ACHN (cell line): Measurements from ENCODE around the gene HMGCL.
A peak's percentile ranks its signal among the peaks of the same experiment; 100 is the strongest.
"Not testable (repeated sequence)": the region's sequence is repeated elsewhere in the genome, so short reads cannot be mapped to it uniquely, and the experiment has no call there.

ENCODE experiments used
- DNase-seq: peaks from one replicate; pipeline ENCODE4 v3.0.0-alpha.2; 2015
- in situ Hi-C: cut with HindIII; loops from 2 replicates; pipeline ENCODE4 v1.10.0; 2017; ENCODE audit warnings: low sequenced_read_pairs, low pct_ligation_motif_present, low pct_unique_long_range_greater_than_20kb

Gene HMGCL

DNA sequence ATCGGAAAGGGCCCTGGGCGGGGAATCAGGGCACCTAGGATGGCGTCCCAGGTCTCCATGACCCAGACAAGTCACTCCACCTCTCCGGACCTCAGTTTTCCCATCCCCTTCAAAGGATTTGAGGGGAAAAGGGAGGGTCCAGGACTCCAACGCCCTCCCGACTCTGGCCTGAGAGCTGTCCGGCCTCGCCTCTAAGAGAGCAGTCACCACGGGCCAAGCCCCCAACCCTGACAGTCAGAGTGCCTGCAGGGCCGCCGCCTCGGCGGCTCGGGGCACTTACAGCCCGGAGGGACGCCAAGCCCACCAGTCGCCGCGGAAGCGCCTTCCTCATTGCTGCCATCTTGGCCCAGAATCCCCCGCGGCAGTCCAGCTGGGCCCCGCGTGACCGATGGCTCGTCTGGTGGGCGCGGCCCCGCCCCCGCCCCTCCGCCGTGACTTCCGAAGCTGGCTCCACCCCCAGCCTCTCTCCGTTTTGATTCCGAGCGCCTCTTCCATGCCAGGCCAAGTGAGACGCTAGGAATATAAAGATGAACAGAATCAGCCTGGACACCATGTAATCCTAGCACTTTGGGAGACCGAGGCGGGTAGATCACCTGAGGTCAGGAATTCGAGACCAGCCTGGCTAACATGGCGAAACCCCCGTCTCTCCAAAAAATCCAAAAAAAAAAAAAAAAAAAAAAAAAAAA lies at the start of gene HMGCL:
TSS of gene HMGCL (minus strand) at position 354 of the 686 bp plus-strand sequence. CDS start at position 340, 14 bp downstream.
- peak; percentile 88 for DNase-seq
- in situ Hi-C loops, result no loop called here

DNA sequence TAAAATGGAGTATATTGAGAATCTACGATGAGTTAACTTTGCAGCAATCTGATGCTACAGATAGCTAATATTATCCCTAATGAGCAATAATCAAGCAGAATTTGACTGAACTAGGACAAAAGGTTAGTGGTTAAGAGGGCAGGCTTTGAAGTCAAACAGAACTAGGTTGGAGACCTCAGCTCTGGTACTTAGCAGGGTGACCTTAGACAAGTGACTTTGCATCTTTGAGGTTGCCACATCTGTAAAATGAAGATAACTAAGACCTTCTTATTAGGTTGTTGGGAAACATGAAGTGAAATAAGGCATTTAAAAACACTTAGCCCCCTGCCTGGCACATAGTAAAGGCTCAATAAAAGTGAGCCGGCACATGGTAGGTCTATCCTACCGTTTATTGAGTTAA lies 47.2 kb upstream of the HMGCL start:
- DNase-seq, result no peak
- in situ Hi-C loops, result no loop called here

DNA sequence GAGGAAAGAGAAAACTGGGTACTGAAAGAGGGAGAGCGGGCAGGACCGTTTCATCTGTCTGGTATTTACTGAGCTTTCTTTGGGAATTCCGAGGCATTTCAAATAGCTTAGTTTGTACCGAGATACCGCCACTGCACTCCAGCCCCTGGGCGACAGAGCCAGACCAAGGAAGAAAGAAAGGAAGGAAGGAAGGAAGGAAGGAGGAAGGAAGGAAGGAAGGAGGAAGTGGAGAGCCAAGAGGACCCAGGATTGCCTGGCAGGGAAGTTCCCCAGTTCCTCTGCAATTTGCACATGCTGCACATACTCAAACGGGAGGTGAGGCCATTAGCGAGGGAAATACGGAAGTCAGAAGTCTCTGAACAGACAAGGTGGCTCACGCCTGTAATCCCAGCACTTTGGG lies 43.8 kb upstream of the HMGCL start:
- no peak for DNase-seq
- in situ Hi-C loops, result no loop called here

DNA sequence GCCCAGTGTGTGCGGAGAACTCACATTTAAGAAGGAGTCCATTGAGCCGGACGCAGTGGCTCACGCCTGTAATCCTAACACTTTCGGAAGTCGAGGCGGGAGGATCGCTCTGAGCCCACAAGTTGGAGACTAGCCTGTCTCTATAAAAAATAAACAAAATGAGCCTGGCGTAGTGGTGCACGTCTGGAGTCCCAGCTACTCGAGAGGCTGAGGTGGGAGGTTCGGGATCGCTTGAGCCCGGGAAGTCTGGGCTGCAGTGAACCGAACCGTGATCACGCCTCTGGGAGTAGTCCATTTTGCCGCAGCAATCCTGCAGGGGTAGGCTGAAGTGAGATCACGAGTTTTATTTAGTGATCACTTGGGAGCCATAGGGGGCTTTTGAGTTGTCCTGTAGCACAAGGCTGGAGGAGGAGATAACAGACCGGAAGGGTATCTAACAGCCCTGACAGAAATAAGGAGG lies 43.4 kb upstream of the HMGCL start:
- in situ Hi-C loops, result no loop called here
- DNase-seq, result no peak

DNA sequence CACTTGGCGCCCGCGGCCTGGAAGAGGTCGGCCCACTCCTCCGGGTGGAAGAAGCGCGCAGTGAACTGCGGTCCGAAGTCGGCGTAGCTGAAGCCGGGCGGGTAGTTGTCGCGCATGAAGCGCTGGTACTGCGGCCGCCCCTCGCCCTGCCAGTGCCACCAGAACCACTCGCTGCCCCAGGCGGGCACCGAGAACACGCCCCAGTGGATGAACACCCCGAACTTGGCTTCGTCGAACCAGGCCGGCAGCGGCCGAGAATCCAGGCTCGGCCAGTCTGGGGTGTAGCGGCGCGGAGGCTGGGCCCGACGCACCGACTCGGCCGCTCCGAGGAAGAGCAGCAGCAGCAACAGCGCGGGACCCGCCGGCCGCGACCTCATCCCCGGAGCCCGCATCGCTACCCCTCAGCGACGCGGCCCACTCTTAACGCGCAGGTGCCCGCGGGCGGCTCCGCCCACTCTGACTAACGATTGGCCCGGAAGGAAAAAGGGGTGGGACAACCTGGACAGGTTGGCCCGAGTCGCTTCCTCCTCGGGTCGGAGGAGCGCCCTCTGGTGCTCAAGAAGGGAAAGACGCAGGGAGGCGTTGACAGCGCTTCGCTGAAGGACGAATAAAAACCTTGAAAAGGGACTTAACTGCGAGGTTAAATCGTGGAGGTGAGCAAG lies 42.8 kb upstream of the HMGCL start, which contains the start of gene FUCA1:
TSS of gene FUCA1 (minus strand) at position 396 of the 662 bp plus-strand sequence. CDS start at position 392, 4 bp downstream.
- in situ Hi-C loops, result no loop called here
- peak; percentile 91 for DNase-seq

DNA sequence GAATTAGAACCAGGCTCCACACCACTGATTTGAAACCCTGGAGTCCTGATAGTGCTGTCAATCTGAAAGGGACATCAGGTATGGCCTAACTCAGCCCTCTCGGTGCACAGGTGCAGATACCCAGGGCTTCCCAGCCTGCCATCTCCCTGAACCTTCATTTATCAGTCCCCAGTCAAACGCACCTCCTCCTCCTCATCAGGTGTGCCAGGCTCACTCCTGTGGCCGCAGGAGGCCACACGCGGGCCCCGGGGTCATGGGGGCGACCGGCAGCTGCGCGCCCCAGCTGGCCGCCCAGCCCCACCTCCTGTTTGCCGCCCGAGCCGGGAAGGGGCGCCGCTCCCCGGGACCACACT lies 42.3 kb upstream of the HMGCL start:
- in situ Hi-C loops, result no loop called here
- no peak for DNase-seq

DNA sequence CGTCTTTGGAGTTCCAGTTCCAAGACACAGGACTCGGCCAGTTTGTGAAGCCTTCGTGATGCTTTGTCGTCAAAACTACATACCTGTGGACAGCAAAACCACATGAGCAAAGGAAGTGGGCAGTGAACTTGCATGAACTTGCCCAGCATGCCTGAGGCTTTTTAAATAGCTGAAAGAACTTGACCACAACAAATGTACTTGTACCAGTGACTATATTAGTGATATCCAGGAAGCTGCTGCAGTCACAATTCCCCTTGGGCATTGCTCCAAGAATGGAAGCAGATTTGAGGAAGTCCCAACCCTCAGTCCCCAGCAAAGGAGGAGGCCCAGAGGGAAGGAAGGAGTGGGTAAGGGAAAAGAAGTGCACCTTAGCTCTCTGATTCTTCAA lies 40.3 kb upstream of the HMGCL start:
- DNase-seq, result peak; percentile 42
- in situ Hi-C loops, result no loop called here

DNA sequence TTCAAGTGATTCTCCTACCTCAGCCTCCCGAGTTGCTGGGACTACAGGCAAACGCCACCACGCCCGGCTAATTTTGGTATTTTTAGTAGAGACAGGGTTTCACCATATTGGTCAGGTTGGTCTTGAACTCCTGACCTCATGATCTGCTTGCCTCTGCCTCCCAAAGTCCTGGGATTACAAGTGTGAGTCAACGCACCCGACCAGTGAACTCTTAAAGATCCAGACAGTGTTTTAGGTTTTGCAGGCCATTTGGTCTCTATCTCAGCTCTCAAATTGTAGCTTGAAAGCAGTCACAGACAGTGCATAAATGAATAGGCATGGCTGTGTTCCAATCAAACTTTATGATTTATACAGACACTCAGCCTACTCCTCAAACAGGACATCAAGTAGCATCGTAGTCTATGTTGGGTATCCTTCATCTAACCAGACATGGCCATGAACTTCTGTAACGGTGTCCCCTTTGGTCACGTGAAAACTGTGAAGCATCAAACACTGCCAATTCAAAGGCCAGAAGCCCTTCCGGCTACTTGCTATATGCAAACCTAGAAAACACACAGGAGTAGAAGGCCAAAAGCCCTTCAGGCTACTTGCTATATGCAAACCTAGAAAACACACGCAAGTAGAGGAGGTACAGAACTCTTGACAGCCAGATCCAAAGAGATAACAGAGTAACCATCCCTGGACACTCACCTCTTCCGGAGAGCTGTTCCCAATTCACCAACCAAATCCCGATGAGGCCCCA lies 39.7 kb upstream of the HMGCL start:
- in situ Hi-C loops, result no loop called here
- no peak for DNase-seq

DNA sequence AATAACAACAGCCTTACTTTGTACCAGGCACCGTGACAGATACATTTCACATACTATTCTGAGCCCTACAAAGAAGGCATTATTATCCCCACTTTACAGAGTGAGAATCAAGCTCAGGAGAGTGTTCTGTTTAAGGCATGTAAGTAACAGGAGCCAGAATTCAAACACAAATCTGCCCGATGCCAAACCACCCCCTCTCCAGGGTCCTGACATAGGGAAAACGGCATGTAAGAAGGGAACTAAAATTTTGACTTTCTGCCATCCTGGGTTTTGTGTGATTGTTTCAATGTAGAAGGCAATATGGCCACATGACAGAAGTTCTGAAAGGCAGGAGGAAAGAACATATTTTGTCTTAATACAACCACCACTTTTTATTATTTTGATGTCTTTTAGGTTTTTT lies 37.4 kb upstream of the HMGCL start:
- in situ Hi-C loops, result no loop called here
- DNase-seq, result no peak

DNA sequence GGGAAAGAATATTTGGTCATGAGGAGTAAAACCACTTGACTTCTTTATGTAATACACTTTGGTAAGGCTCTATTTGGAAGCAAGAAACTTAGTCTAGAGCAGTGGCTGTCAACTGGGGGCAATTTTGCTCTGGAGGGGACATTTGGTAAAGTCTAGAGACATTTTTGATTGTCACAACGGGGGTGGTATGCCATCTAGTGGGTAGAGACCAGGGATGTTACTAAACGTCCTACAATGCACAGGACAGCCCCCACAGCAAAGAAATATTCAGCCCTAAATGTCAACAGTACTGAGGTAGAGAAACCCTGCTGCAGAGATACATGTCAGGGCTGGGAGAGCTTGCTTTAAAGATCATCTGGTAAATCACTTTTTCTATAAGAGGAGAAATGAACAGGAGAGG lies 29.3 kb upstream of the HMGCL start:
- DNase-seq, result no peak
- in situ Hi-C loops, result no loop called here

DNA sequence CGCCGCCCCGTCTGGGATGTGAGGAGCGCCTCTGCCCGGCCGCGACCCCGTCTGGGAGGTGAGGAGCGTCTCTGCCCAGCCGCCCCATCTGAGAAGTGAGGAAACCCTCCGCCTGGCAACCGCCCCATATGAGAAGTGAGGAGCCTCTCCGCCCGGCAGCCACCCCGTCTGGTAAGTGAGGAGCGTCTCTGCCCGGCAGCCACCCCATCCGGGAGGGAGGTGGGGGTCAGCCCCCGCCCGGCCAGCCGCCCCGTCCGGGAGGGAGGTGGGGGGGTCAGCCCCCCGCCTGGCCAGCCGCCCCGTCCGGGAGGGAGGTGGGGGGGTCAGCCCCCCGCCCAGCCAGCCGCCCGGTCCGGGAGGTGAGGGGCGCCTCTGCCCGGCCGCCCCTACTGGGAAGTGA lies 27.9 kb upstream of the HMGCL start:
- DNase-seq, result not testable (repeated sequence)

DNA sequence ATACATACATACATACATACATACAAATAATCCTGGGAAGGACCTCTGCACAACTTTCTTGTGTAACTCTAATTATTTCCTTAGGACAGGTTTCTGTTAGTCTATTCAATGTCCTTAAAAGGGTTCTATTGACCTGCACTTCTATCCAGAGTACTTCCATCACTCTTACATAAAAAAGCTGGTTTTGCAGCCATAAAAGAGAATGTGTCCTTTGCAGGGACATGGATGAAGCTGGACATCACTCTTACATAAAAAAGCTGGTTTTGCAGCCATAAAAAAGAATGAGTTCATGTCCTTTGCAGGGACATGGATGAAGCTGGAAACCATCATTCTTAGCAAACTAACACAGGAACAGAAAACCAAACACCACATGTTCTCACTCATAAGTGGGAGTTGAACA lies 26.2 kb upstream of the HMGCL start:
- in situ Hi-C loops, DNase-seq: not testable (repeated sequence)

More for the DNA sequence above, 27.9 kb upstream of the HMGCL start:
- in situ Hi-C loops, result not testable (repeated sequence)

DNA sequence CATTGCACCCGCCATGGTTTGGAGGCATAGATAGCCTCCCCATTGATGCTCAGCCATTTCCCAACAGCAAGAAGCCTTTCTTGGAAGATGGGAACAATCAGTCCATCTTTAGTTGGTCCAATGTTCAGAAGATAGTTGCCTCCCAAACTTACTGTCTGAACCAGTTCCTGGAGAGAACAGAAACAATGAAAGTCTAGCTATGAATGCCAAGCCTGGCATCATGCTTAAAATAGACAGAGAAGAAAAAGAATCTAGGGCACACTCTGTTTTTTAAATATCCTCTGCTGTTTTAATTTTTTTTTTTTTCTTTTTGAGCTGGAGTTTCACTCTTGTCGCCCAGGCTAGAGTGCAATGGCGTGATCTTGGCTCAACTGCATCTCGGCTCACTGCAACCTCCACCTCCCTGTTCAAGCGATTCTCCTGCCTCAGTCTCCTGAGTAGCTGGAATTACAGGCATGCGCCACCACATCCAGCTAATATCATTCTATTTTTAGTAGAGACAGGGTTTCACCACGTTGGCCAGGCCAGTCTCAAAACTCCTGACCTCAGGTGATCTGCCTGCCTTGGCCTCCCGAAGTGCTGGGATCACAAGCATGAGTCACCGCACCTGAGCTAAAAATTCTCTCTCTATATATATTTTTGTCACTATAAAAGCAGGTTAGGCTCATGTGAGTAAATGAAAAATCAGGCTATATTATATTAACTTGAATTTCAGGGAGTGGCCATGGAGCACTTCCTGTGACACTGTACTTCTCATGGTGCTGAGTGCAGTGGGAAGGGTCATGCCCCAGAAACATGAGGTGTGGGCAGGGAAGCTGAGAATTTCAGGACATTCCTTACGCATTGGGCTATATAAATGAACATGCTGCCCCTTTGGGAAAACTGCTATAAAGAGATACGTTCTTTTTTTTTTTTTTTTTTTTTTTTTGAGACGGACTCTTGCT lies 23.7 kb upstream of the HMGCL start:
- in situ Hi-C loops, result no loop called here
- no peak for DNase-seq

DNA sequence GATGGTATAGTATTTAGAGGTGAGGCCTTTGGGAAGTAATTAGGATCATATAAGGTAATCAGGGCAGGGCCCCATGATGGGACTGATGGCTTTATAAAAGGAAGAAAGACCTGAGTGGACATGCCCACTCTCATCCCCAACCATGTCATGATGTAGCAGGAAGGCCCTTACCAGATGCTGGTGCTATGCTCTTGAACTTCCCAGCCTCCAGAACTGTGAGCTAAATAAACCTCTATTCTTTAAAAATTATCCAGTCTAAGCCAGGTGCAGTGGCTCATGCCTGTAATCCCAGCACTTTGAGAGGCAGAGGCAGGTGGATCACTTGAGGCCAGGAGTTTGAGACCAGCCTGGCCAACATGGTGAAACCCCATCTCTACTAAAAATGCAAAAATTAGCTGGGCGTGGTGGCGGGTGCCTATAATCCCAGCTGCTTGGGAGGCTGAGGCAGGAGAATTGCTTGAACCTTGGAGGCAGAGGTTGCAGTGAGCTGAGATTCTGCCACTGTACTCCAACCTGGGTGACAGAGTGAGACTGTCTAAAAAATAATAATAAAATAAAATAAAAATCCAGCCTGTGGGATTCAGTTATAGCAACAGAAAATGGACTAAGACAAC lies 22.4 kb upstream of the HMGCL start:
- DNase-seq, in situ Hi-C loops: not testable (repeated sequence)

DNA sequence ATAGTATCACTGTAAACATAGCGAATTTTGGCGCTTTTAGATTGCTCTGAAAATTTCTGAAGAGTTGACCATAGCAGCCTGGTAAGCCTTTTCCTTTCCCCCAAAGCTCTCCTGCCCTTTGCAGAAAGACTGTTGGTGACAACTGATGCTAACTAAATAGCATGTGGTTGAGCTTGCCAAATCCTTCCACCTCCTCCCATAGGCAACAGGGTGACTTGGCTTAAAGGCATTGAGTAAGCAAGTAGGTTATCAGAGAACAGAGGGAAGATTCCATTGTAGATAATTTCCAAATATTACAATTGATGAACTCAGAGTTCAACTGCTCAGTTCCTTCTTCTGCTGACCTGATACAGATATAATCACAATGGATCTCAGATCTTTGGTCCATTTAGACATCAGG lies 19.9 kb upstream of the HMGCL start:
- DNase-seq, result no peak
- in situ Hi-C loops, result no loop called here

DNA sequence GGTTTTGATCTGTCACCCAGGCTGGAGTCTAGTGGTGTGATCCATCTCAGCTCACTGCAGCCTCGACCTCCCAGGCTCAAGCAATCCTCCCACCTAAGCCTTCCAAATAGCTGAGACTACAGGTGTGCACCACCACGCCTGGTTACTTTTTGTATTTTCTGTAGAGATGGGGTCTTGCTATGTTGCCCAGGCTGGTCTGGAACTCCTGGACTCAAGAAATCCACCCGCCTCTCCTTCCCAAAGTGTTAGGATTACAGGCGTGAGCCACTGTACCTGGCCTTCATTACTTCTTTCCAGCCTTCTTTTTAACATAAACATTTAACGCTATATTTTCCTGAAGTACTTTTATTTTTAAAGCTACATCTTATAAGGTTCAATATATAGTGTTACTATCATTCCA lies 18.4 kb upstream of the HMGCL start:
- in situ Hi-C loops, result no loop called here
- DNase-seq, result no peak

DNA sequence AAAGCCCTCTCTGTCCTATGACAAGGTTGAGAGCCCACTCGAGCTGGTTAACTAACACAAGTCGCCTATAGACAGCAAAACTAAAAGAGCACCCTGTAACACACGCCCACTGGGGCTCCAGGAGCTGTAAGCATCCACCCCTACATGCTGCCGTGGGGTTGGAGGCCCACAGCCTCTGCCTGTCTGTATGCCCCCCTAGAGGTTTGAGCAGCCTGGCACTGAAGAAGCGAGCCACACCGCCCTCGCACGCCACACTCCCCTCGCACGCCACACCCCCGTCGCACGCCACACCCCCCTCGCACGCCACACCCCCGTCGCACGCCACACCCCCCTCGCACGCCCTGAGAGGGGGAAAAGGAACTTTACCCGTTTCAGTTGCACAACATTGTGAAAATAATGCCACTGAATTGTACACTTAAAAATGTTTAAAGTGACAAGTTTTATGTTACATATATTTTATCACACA lies 13.2 kb upstream of the HMGCL start:
- in situ Hi-C loops, result no loop called here
- DNase-seq, result peak; percentile 47

DNA sequence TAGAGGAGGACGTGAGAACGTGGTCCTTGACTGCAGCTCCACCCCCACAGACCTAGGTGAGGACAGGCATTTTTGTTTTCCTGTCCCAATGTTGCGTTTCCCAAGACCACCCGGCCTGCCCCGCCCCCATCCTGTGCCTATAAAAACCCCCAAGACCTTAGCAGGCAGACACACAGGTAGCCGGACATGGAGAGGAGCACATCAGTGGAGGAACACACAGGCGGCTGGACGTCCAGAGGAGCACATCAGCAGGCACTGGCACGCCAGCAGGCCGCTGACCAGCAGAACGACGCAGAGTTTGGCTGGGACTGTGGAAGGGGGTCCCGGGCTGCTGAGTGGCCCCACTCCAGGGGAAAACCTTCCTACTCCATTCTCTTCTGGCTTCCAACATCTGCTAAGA lies 12.7 kb upstream of the HMGCL start:
- in situ Hi-C loops, result no loop called here
- no peak for DNase-seq
